B cell (primary cell): ENCODE data around the gene TBC1D30.

Experiments
- EZH2 ChIP-seq: IDR thresholded peaks from 2 replicates; pipeline ENCODE4 v1.6.1; 2012; ENCODE audit warnings: borderline replicate concordance, low read depth, mild to moderate bottlenecking, moderate library complexity, low read length; ENCODE audit not compliant: insufficient read depth, poor library complexity, severe bottlenecking
- TF ChIP-seq, protein P1 (sequence below): fragments of 200-600 bp; IDR thresholded peaks from one replicate; pipeline ENCODE4 v1.8.0; 2022; ENCODE audit warnings: antibody characterized with exemption, mild to moderate bottlenecking

DNA sequence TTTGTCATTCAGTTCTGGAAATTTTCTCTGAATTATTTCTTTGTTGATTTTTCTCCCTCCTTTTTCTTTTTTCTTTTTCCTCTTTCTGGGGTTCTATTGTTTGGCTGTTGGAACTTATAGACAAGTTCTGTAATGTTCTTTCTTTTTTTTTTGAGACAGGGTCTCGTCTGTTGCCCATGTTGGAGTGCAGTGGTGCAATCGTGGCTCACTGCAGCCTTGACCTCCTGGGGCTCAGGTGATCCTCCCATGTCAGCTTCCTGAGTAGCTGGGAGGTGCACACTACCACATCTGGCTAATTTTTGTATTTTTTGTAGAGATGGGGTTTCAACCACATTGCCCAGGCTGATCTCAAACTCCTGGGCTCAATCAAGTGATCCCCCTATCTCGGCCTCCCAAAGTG lies 30.1 kb upstream of the TBC1D30 start:
- TF ChIP-seq, protein P1, sequence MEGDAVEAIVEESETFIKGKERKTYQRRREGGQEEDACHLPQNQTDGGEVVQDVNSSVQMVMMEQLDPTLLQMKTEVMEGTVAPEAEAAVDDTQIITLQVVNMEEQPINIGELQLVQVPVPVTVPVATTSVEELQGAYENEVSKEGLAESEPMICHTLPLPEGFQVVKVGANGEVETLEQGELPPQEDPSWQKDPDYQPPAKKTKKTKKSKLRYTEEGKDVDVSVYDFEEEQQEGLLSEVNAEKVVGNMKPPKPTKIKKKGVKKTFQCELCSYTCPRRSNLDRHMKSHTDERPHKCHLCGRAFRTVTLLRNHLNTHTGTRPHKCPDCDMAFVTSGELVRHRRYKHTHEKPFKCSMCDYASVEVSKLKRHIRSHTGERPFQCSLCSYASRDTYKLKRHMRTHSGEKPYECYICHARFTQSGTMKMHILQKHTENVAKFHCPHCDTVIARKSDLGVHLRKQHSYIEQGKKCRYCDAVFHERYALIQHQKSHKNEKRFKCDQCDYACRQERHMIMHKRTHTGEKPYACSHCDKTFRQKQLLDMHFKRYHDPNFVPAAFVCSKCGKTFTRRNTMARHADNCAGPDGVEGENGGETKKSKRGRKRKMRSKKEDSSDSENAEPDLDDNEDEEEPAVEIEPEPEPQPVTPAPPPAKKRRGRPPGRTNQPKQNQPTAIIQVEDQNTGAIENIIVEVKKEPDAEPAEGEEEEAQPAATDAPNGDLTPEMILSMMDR = no peak
- TF ChIP-seq EZH2 = no peak
